ENCODE data around the gene FOXP1.

FOXP1 gene

GRCh38 chr3:71290301-71290700 lies 293.2 kb downstream of the FOXP1 start:
- H3K4me3 ChIP-seq (ENCODE audit: low read depth in 1 of 2, low read length in 1 of 2): no peak overlapping the region
- H3K9me3 ChIP-seq: no peaks in the 10 kb centered on the region
- no peaks in the 10 kb centered on the region for H3K36me3 ChIP-seq
- no peaks in the 10 kb centered on the region for H3K27me3 ChIP-seq
- no peaks in the 10 kb centered on the region for H3K4me1 ChIP-seq (ENCODE audit: control insufficient read depth in 1 of 2, insufficient read depth in 1 of 2, low read depth in 1 of 2, low read length in 1 of 2)
- no peak overlapping the region for H3K27ac ChIP-seq
- TF ChIP-seq CTCF (IDR thresholded peaks at IDR 0.05): no peak

GRCh38 chr3:71288269-71288930 lies 295.1 kb downstream of the FOXP1 start:
- no peaks in the 10 kb centered on the region for H3K9me3 ChIP-seq

GRCh38 chr3:71285086-71285485 lies 298.4 kb downstream of the FOXP1 start:
- Histone ChIP-seq H3K27me3 (no peaks in the 10 kb centered on the region), H3K4me3 (ENCODE audit: low read depth in 1 of 2, low read length in 1 of 2) (no peak overlapping the region), H3K9me3 (no peaks in the 10 kb centered on the region), H3K36me3 (no peaks in the 10 kb centered on the region), H3K27ac (no peak overlapping the region), H3K4me1 (ENCODE audit: control insufficient read depth in 1 of 2, insufficient read depth in 1 of 2, low read depth in 1 of 2, low read length in 1 of 2) (no peaks in the 10 kb centered on the region)
- no peak for TF ChIP-seq CTCF (IDR thresholded peaks at IDR 0.05)

More at GRCh38 chr3:71288269-71288930, 295.1 kb downstream of the FOXP1 start:
- H3K27ac ChIP-seq: no peak overlapping the region
- TF ChIP-seq CTCF (IDR thresholded peaks at IDR 0.05): no peak
- H3K4me3 ChIP-seq (ENCODE audit: low read depth in 1 of 2, low read length in 1 of 2): no peak overlapping the region
- no peaks in the 10 kb centered on the region for H3K27me3 ChIP-seq
- H3K4me1 ChIP-seq (ENCODE audit: control insufficient read depth in 1 of 2, insufficient read depth in 1 of 2, low read depth in 1 of 2, low read length in 1 of 2): no peaks in the 10 kb centered on the region
- no peaks in the 10 kb centered on the region for H3K36me3 ChIP-seq

- Histone ChIP-seq H3K27ac (no peak overlapping the region), H3K9me3 (no peaks in the 10 kb centered on the region), H3K4me1 (ENCODE audit: control insufficient read depth in 1 of 2, insufficient read depth in 1 of 2, low read depth in 1 of 2, low read length in 1 of 2) (no peaks in the 10 kb centered on the region), H3K4me3 (ENCODE audit: low read depth in 1 of 2, low read length in 1 of 2) (no peak overlapping the region), H3K36me3 (peaks cover 4% of the 10 kb centered on the region), H3K27me3 (no peaks in the 10 kb centered on the region)
- TF ChIP-seq CTCF (IDR thresholded peaks at IDR 0.05): no peak
Observed at GRCh38 chr3:71282976-71283375, 300.6 kb downstream of the FOXP1 start.

- TF ChIP-seq CTCF (IDR thresholded peaks at IDR 0.05): no peak
- Histone ChIP-seq H3K4me3 (ENCODE audit: low read depth in 1 of 2, low read length in 1 of 2) (no peak overlapping the region), H3K27me3 (no peaks in the 10 kb centered on the region), H3K27ac (no peak overlapping the region), H3K9me3 (no peaks in the 10 kb centered on the region), H3K4me1 (ENCODE audit: control insufficient read depth in 1 of 2, insufficient read depth in 1 of 2, low read depth in 1 of 2, low read length in 1 of 2) (no peaks in the 10 kb centered on the region), H3K36me3 (peaks cover 4% of the 10 kb centered on the region)
Observed at GRCh38 chr3:71281280-71281679, 302.2 kb downstream of the FOXP1 start.
